Measurements from ENCODE around the gene GPR68. TPM values are rescaled to one million over a fixed set of nuclear protein-coding genes. Genes with fewer than 3 reads are reported as not detected.

GPR68 gene
- total RNA-seq, 1 donor, result 8.0 TPM

DNA sequence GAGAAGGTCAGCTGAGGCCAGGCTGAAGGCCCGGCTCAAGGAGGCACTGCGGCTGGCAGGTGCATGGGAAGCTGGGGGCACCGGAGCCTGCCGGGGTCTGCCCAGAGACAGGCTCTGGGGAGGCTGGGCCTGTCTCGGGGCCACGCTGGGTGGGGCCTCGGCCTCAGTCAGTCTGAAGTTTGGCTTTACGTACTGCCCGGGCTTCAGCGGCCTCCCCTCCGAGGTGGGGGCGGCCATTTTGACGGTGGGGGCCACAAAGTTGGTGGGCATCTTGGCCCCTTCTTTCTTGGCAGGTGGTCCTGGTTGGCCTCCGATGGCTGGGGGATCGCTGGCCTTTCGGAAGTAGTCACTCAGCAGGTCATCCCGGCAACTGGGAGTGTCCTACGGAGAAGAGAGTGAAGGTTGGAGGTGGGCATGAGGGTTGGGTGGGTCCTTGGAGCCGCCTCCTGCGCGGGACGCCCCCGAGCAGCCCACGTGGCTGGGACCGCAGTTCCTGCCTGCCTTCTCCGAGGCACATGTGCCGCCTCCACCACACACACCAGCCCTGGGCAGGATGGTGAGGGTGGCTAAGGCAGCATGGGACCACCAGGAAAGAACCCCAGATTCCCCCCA is 28.9 kb upstream of the GPR68 start:
- Histone ChIP-seq H2AFZ (ENCODE audit: low read length) (no peak overlapping the region), H4K20me1 (ENCODE audit: insufficient read depth, low read length) (no peaks in the 10 kb centered on the region), H3K9me3 (ENCODE audit: low read depth, low read length) (no peaks in the 10 kb centered on the region), H3K27me3 (ENCODE audit: insufficient read depth, low read length) (no peaks in the 10 kb centered on the region), H3K4me2 (ENCODE audit: insufficient read depth, low read length) (no peak overlapping the region), H3K4me3 (ENCODE audit: insufficient read depth, low read length) (no peak overlapping the region), H3K4me1 (ENCODE audit: insufficient read depth, low read length) (peaks cover 5% of the 10 kb centered on the region), H3K36me3 (ENCODE audit: insufficient read depth, low read length) (no peaks in the 10 kb centered on the region), H3K27ac (ENCODE audit: low read depth, low read length) (no peak overlapping the region), H3K79me2 (ENCODE audit: insufficient read depth, low read length) (no peaks in the 10 kb centered on the region)
- TF ChIP-seq, protein P1, sequence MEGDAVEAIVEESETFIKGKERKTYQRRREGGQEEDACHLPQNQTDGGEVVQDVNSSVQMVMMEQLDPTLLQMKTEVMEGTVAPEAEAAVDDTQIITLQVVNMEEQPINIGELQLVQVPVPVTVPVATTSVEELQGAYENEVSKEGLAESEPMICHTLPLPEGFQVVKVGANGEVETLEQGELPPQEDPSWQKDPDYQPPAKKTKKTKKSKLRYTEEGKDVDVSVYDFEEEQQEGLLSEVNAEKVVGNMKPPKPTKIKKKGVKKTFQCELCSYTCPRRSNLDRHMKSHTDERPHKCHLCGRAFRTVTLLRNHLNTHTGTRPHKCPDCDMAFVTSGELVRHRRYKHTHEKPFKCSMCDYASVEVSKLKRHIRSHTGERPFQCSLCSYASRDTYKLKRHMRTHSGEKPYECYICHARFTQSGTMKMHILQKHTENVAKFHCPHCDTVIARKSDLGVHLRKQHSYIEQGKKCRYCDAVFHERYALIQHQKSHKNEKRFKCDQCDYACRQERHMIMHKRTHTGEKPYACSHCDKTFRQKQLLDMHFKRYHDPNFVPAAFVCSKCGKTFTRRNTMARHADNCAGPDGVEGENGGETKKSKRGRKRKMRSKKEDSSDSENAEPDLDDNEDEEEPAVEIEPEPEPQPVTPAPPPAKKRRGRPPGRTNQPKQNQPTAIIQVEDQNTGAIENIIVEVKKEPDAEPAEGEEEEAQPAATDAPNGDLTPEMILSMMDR (IDR thresholded peaks at IDR 0.05; ENCODE audit: extremely low read depth, low read depth, low read length), result no peak
- DNase-seq (ENCODE audit: insufficient read length, low spot score, missing footprints), result no peak

DNA sequence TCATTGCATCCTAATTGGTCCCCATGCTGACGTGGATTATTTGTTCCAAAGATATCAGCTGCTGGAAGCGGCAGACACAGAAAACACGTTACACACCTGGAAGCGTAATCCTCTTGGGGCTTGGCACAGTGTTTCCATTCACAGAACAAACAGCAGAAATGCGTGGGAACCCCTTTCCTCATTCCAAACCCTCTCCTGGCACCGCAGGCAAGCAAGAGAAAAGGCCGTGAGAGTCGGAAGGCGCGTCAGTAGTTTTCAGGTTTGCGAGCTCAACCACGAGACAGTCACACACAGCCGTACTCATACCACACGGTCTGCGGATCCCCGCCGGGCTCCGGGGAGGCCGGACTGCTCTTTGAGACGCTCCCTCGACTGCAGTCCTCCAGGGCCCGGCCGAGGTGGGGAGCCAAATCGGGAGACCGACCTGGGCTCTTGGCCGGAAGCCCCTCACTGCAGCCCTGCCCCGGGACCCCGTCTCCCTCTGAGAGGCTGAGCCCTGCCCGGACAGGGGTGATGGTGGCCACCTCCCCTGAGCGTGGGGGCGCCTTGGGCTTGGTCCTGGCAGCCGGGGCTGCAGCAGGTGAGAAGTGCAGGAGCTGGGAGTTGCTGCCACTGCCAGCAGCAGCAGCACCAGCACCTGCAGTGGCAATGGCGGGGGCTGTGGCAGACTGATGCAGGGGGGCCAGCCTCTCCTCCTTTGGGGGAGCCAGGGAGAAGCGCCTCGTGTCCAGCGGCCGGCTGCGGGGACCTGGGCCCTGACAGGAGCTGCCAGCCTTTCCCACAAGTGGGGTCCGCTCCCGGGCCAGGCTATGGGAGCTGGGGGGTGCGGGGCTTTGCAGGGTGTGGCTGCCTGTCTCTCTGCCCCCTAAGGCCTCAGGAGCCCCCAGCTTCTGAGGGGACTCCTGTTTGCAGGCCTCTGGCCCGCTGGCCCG is 28.1 kb upstream of the GPR68 start:
- no peaks in the 10 kb centered on the region for H3K27me3 ChIP-seq (ENCODE audit: insufficient read depth, low read length)
- no peak overlapping the region for H3K4me3 ChIP-seq (ENCODE audit: insufficient read depth, low read length)
- DNase-seq (ENCODE audit: insufficient read length, low spot score, missing footprints), result no peak
- no peaks in the 10 kb centered on the region for H3K79me2 ChIP-seq (ENCODE audit: insufficient read depth, low read length)
- H3K36me3 ChIP-seq (ENCODE audit: insufficient read depth, low read length), result no peaks in the 10 kb centered on the region
- TF ChIP-seq, protein P1 (IDR thresholded peaks at IDR 0.05; ENCODE audit: extremely low read depth, low read depth, low read length), result no peak
- no peak overlapping the region for H2AFZ ChIP-seq (ENCODE audit: low read length)
- peaks cover 5% of the 10 kb centered on the region for H3K4me1 ChIP-seq (ENCODE audit: insufficient read depth, low read length)
- H3K27ac ChIP-seq (ENCODE audit: low read depth, low read length), result no peak overlapping the region
- no peaks in the 10 kb centered on the region for H3K9me3 ChIP-seq (ENCODE audit: low read depth, low read length)
- no peaks in the 10 kb centered on the region for H4K20me1 ChIP-seq (ENCODE audit: insufficient read depth, low read length)
- no peak overlapping the region for H3K4me2 ChIP-seq (ENCODE audit: insufficient read depth, low read length)

DNA sequence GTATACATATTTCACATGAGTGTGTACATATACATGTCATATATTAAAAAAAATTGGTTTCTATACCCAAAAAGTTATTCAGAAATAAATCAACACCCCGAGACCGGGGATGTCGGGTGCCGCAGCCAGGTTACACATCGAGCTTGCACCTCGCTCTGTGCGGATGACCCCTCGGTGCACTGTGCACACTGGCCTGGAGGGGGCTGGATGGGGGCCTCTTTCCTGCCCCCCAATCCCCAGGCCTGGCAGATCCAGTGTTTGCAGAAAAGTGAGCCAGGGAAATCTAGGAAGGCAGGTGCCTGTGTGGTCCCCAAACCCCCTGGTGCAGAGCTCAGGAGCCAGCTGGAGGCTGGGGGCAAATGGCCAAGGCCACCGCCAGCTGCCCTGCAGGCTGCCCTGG is 27.1 kb upstream of the GPR68 start:
- H2AFZ ChIP-seq (ENCODE audit: low read length), result no peak overlapping the region
- no peak overlapping the region for H3K4me2 ChIP-seq (ENCODE audit: insufficient read depth, low read length)
- H3K4me1 ChIP-seq (ENCODE audit: insufficient read depth, low read length), result peaks cover 5% of the 10 kb centered on the region
- no peak overlapping the region for H3K4me3 ChIP-seq (ENCODE audit: insufficient read depth, low read length)
- H3K27ac ChIP-seq (ENCODE audit: low read depth, low read length), result no peak overlapping the region
- H3K27me3 ChIP-seq (ENCODE audit: insufficient read depth, low read length), result no peaks in the 10 kb centered on the region
- DNase-seq (ENCODE audit: insufficient read length, low spot score, missing footprints), result no peak
- H3K9me3 ChIP-seq (ENCODE audit: low read depth, low read length), result no peaks in the 10 kb centered on the region
- H3K79me2 ChIP-seq (ENCODE audit: insufficient read depth, low read length), result no peaks in the 10 kb centered on the region
- H3K36me3 ChIP-seq (ENCODE audit: insufficient read depth, low read length), result no peaks in the 10 kb centered on the region
- TF ChIP-seq, protein P1 (IDR thresholded peaks at IDR 0.05; ENCODE audit: extremely low read depth, low read depth, low read length), result no peak
- H4K20me1 ChIP-seq (ENCODE audit: insufficient read depth, low read length), result no peaks in the 10 kb centered on the region

DNA sequence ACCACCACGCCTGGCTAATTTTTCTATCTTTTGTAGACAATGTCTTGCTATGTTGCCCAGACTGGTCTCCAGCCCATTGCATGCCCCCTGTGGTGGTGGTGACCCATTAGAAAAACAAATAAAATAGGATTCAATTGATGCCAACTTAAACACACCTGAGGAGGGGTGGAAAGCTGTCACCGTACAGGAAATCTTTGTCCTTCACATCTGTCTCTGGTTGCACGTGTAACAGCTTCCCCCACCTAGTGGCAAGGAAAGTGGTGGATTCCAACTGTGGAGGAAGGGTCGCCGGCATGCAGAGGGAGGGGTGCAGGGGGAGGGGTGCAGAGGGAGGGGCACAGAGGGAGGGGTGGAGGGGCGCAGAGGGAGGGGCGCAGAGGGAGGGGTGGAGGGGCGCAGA is 26.1 kb upstream of the GPR68 start:
- Histone ChIP-seq H3K36me3 (ENCODE audit: insufficient read depth, low read length) (no peaks in the 10 kb centered on the region), H3K4me1 (ENCODE audit: insufficient read depth, low read length) (peaks cover 5% of the 10 kb centered on the region), H3K27ac (ENCODE audit: low read depth, low read length) (no peak overlapping the region), H3K79me2 (ENCODE audit: insufficient read depth, low read length) (no peaks in the 10 kb centered on the region), H3K27me3 (ENCODE audit: insufficient read depth, low read length) (no peaks in the 10 kb centered on the region), H3K4me2 (ENCODE audit: insufficient read depth, low read length) (no peak overlapping the region), H3K9me3 (ENCODE audit: low read depth, low read length) (no peaks in the 10 kb centered on the region), H2AFZ (ENCODE audit: low read length) (no peak overlapping the region), H3K4me3 (ENCODE audit: insufficient read depth, low read length) (no peak overlapping the region), H4K20me1 (ENCODE audit: insufficient read depth, low read length) (no peaks in the 10 kb centered on the region)
- no peak for DNase-seq (ENCODE audit: insufficient read length, low spot score, missing footprints)
- TF ChIP-seq, protein P1 (IDR thresholded peaks at IDR 0.05; ENCODE audit: extremely low read depth, low read depth, low read length), result no peak
